ENCODE measurements around the gene C1orf105. TPM values are rescaled to one million over a fixed set of nuclear protein-coding genes. Genes with fewer than 3 reads are reported as not detected.
"Not testable (repeated sequence)": the region's sequence is repeated elsewhere in the genome, so short reads cannot be mapped to it uniquely, and the experiment has no call there.

The C1orf105 gene
- total and polyA plus RNA-seq, 3 donors from 2014 or later: 15.1 to 60.8 (median 15.8) TPM

GRCh38 chr1:172488393-172488792, 67.9 kb downstream of the C1orf105 start:
- TF ChIP-seq, protein P1, sequence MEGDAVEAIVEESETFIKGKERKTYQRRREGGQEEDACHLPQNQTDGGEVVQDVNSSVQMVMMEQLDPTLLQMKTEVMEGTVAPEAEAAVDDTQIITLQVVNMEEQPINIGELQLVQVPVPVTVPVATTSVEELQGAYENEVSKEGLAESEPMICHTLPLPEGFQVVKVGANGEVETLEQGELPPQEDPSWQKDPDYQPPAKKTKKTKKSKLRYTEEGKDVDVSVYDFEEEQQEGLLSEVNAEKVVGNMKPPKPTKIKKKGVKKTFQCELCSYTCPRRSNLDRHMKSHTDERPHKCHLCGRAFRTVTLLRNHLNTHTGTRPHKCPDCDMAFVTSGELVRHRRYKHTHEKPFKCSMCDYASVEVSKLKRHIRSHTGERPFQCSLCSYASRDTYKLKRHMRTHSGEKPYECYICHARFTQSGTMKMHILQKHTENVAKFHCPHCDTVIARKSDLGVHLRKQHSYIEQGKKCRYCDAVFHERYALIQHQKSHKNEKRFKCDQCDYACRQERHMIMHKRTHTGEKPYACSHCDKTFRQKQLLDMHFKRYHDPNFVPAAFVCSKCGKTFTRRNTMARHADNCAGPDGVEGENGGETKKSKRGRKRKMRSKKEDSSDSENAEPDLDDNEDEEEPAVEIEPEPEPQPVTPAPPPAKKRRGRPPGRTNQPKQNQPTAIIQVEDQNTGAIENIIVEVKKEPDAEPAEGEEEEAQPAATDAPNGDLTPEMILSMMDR (IDR thresholded peaks at IDR 0.05): no peak
- no peak for TF ChIP-seq POLR2A (IDR thresholded peaks at IDR 0.05)
- H3K4me3 ChIP-seq: no peak overlapping the region
- no peak for DNase-seq
- intact Hi-C loops (cut with DNase I; ENCODE audit: low total_unique reads): no loop called here
- H3K4me1 ChIP-seq: peaks cover 8% of the 10 kb centered on the region
- no peaks in the 10 kb centered on the region for H3K27me3 ChIP-seq
- WGBS, 2 donors: 91 to 92% methylated on average over 3 of the region's 3 CpGs
- no peaks in the 10 kb centered on the region for H3K36me3 ChIP-seq (ENCODE audit: low read depth, missing control alignments)
- H3K9me3 ChIP-seq: no peaks in the 10 kb centered on the region
- H3K27ac ChIP-seq: no peak overlapping the region

DNA sequence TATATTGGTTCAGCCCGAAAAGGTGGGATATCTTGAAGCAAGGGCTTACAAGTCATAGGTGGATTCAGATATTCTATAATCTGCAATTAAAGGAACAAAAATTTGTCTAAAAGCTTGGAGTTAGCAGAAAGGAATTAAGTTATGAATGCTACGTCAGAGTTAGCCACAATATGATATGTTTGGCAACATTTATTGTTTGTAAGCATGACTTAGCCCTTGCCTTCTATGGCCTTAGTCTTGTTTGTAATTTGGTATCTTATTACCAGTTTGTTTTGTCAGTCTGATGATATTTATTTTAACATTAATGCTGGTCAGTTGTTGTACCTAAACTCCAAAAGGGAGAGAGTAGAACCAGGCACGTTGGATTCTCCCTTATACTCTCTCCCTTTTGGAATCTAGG, 69.4 kb downstream of the C1orf105 start:
- Histone ChIP-seq H3K9me3 (no peaks in the 10 kb centered on the region), H3K27ac (no peak overlapping the region), H3K27me3 (no peaks in the 10 kb centered on the region), H3K4me3 (no peak overlapping the region), H3K4me1 (peaks cover 8% of the 10 kb centered on the region), H3K36me3 (ENCODE audit: low read depth, missing control alignments) (no peaks in the 10 kb centered on the region)
- no peak for DNase-seq
- 81 to 83% methylated on average over 3 of the region's 3 CpGs for WGBS, 2 donors
- intact Hi-C loops (cut with DNase I; ENCODE audit: low total_unique reads): no loop called here
- TF ChIP-seq, protein P1 (IDR thresholded peaks at IDR 0.05): no peak
- TF ChIP-seq POLR2A (IDR thresholded peaks at IDR 0.05): no peak

DNA sequence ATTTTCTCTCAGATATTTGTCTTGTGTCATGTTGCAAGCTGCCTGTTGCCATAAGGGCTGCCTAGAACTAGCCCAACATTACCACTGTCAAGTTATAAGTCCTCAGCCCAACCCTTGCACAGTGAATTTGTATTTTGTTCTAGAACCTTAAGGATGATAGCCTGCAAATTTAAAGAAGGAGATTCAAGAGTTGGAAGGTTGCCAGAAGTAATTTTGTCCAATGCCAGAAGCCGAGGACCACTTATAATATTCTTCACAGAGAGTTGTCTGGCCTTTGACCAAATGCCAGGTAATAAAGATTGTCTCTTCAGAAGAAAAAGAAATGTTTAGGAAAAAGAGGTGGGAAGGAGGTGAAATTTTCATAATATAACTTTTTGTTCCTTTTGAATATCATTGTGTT, 71.9 kb downstream of the C1orf105 start:
- peaks cover 12% of the 10 kb centered on the region for H3K4me1 ChIP-seq
- no peak for DNase-seq
- no peak overlapping the region for H3K4me3 ChIP-seq
- no peak overlapping the region for H3K27ac ChIP-seq
- H3K9me3 ChIP-seq: no peaks in the 10 kb centered on the region
- no peaks in the 10 kb centered on the region for H3K27me3 ChIP-seq
- intact Hi-C loops (cut with DNase I; ENCODE audit: low total_unique reads): no loop called here
- WGBS, 2 donors: 67 to 88% methylated on average over 1 of the region's 1 CpG
- TF ChIP-seq, protein P1 (IDR thresholded peaks at IDR 0.05): no peak
- no peak for TF ChIP-seq POLR2A (IDR thresholded peaks at IDR 0.05)
- no peaks in the 10 kb centered on the region for H3K36me3 ChIP-seq (ENCODE audit: low read depth, missing control alignments)

DNA sequence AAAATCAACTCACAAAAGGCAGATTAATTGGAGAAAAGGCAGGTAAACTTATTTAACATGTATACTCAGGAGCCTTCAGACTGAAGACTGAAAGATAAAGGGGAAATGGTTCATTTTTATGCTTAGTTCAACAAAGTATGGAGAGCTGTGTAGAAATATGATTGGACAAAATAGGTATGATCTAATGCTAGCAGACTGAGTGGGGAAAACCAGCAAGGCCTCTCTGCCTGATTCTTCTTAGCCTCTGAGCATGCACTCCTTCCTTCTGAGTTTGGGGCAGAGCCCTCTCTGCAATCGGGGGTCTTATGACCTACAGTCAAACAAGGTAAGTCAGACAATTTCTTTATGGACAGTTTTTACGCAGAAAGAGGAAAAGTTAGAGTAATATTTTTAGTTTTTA, 73.7 kb downstream of the C1orf105 start:
- no peak for TF ChIP-seq POLR2A (IDR thresholded peaks at IDR 0.05)
- TF ChIP-seq, protein P1 (IDR thresholded peaks at IDR 0.05): no peak
- H3K27me3 ChIP-seq: no peaks in the 10 kb centered on the region
- H3K27ac ChIP-seq: no peak overlapping the region
- DNase-seq: no peak
- H3K4me3 ChIP-seq: no peak overlapping the region
- 85 to 90% methylated on average over 2 of the region's 2 CpGs for WGBS, 2 donors
- no peaks in the 10 kb centered on the region for H3K36me3 ChIP-seq (ENCODE audit: low read depth, missing control alignments)
- no peaks in the 10 kb centered on the region for H3K9me3 ChIP-seq
- peaks cover 12% of the 10 kb centered on the region for H3K4me1 ChIP-seq
- intact Hi-C loops (cut with DNase I; ENCODE audit: low total_unique reads): no loop called here

DNA sequence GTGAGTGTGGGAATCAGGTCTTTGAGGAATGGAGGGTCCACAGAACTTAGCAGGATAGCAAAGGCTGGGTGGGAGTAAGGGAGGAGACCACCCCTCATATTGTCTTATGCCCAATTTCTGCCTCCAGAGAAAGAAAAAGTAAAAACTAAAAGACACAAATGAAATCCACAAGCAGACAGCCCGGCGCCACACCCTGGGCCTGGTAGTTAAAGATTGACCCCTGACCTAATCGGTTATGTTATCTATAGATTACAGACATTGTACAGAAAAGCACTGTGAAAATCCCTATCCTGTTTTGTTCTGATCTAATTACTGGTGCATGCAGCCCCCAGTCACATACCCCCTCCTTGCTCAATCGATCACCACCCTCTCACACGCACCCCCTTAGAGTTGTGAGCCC, 75.6 kb downstream of the C1orf105 start:
- H3K36me3 ChIP-seq (ENCODE audit: low read depth, missing control alignments); DNase-seq; H3K27me3 ChIP-seq; H3K9me3 ChIP-seq; H3K27ac ChIP-seq; intact Hi-C loops (cut with DNase I; ENCODE audit: low total_unique reads); H3K4me3 ChIP-seq: not testable (repeated sequence)
- H3K4me1 ChIP-seq: peaks cover 12% of the 10 kb centered on the region
- WGBS, 2 donors: 89% methylated on average over 5 of the region's 5 CpGs

All from testis (tissue), 3 donors.